HUDEP-2 (cell line): ENCODE measurements around the gene RPS6KB2.
"Not testable (repeated sequence)": the region's sequence is repeated elsewhere in the genome, so short reads cannot be mapped to it uniquely, and the experiment has no call there.

Experiments
- DNase-seq, 76 experiments: peaks; one replicate each; lab custom pipeline; 2025; ENCODE audit not compliant: unreplicated experiment in 76 of 76; lab: John Stamatoyannopoulos, UW

The RPS6KB2 gene

GRCh38 chr11:67396587-67397389, 31.5 kb upstream of the RPS6KB2 start:
- DNase-seq = no peak

GRCh38 chr11:67397536-67397935, 30.8 kb upstream of the RPS6KB2 start:
- DNase-seq = peak in 11 of 76 experiments; percentile 15 to 51 (median 28)

GRCh38 chr11:67397986-67398660, 30.2 kb upstream of the RPS6KB2 start:
- DNase-seq = no peak

GRCh38 chr11:67398661-67399563, 29.4 kb upstream of the RPS6KB2 start:
- no peak for DNase-seq

- peak in 3 of 76 experiments; percentile 8 to 20 (median 17) for DNase-seq
These were observed 27.9 kb upstream of the RPS6KB2 start for GRCh38 chr11:67400251-67400941.

GRCh38 chr11:67400942-67401494, 27.3 kb upstream of the RPS6KB2 start:
- DNase-seq = no peak

DNA sequence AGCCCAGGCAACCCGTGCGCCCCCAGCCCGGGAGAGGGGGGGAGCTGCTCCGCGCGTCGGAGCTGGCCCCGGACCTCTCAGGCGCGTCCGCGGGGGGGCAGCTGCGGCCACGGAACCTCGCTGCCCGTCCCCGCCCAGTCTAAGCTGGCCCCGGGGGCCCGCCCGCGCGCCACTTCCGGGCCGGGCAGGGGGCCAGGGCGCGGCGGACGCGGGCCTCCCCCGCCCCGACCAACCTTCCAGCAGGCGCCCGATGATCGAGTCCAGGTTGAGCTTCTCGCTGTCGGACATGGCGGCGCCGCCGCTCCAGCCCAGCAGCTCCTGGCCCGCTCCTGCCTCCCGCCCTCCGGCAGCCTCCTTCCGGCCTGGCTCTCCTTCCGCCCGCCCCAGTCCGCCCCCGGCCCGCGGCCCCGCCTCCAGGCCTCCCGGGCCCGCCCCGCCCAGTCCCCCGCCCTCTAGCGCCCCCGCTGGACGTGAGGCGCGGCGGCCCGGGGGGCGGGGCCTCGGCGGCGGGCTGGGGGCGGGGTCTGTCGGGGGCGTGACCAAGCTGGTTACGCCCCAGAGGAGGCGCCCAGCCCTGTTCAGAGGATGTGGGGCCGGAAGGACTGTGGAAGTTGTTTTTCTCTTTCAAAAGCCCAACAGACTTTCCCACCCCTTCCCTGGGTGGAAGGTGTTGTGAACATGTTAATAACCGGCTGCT, 26.7 kb upstream of the RPS6KB2 start, which contains the start of gene PPP1CA:
Gene PPP1CA (minus strand): TSS at position 364 of the 697 bp plus-strand sequence. CDS start 76 bp downstream, at position 288.
- peak in 72 of 76 experiments; percentile 38 to 92 (median 80) for DNase-seq

DNA sequence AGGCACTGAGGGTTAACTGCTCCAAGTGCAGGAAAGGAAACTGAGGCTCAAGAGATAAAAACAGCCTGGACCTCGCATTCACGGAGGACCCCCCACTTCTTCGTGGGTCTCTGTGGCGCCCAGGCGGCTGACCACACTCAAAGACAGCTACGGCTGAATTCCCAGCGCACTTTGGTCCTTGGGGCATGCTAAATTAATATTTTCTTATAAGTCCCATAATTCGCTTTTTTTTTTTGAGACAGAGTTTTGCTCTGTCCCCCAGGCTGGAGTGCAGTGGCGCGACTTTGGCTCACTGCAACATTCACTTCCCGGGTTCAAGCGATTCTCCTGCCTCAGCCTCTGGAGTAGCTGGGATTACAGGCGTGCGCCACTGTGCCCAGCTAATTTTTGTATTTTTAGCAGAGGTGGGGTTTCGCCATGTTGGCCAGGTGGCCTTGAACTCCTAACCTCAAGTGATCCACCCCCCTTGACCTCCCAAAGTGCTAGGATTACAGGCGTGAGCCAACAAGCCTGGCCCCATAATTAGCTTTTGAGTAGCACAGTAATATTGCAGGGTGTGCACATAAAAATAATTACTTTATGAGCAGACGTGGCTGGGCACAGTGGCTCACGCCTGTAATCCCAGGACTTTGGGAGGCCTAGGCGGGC, 26.0 kb upstream of the RPS6KB2 start:
- not testable (repeated sequence) for DNase-seq

GRCh38 chr11:67403085-67403484, 25.2 kb upstream of the RPS6KB2 start:
- DNase-seq = not testable (repeated sequence)

- DNase-seq = peak in 6 of 76 experiments; percentile 13 to 34 (median 24)
These were observed 23.6 kb upstream of the RPS6KB2 start for GRCh38 chr11:67404515-67405195.

DNA sequence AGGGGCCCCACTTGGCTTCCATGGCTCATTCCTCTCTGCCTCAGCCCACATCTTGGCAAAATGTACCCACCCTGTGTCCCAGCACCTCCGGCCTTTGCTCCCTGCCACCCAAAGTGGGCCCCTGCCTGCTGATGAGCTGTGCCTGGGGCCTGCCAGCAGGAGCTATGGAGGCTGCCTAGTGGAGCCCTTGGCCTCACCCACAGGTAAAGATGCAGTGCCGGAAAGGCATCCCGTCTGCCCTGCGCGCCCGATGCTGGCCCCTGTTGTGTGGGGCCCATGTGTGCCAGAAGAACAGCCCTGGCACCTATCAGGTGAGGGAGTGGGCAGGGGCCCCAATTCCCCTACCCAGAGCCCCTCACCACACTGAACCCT, 23.1 kb upstream of the RPS6KB2 start:
- DNase-seq = no peak

DNA sequence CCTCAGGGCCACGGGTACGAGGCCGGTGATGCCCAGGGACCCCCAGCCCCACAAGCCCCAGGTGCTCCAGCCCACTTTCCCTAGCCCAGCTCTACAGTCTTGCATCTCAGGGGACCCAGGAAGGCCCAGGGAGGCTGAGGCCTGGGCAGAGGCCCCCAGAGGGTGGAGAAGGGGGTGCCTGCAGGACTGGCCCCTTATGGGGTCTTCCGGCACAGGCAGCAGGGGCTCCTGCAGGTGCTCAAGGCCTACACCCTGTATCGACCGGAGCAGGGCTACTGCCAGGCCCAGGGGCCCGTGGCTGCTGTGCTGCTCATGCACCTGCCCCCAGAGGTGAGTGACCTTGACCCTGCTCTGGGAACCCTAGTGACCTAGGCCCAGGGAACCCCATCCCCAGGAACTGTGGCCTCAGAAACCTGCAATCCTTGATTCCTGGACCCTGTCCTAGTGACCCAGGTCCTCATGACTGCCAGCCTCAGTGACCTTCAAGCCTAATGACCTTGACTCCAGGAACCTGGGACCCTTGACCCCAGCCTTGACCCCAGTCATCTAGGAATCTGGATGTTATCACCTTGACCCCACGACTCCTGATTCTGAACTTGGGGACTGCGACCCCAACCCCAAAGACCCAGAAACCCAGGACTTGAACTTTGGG, 22.5 kb upstream of the RPS6KB2 start:
- no peak for DNase-seq

DNA sequence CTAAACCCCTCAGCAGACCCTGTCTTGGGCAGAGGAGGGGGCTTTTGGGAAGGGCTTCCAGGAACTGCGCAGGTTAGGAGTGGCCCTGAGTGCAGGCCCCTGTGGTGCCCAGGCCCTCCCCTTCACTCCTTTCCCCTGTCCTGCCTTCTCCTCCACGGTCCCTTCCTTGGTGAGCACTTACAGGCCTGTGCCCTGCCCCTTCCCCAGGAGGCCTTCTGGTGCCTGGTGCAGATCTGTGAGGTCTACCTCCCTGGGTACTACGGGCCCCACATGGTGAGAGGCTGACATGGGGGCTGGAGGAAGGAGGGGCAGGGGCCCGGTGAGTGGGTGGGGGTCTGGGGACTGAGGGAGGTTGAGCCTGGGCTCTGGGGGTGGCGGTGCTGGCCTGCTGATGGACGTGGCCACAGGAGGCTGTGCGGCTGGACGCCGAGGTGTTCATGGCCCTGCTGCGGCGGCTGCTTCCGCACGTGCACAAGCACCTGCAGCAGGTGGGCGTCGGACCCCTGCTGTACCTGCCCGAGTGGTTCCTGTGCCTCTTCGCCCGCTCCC, 21.8 kb upstream of the RPS6KB2 start:
- DNase-seq = no peak

GRCh38 chr11:67406969-67407687, 21.2 kb upstream of the RPS6KB2 start:
- no peak for DNase-seq

- DNase-seq = no peak
These were observed 20.6 kb upstream of the RPS6KB2 start for GRCh38 chr11:67407688-67408163.

- DNase-seq = peak in 31 of 76 experiments; percentile 10 to 66 (median 31)
These were observed 19.7 kb upstream of the RPS6KB2 start for GRCh38 chr11:67408437-67409200.
